GM12801 (cell line): ENCODE data around the gene UQCR11.

Source experiments
- TF ChIP-seq, protein P1 (sequence below): IDR thresholded peaks from one replicate; pipeline ENCODE4 v1.5.1; 2011; ENCODE audit warnings: control low read depth; ENCODE audit not compliant: insufficient read length; ENCODE audit errors: extremely low read depth

The UQCR11 gene

DNA sequence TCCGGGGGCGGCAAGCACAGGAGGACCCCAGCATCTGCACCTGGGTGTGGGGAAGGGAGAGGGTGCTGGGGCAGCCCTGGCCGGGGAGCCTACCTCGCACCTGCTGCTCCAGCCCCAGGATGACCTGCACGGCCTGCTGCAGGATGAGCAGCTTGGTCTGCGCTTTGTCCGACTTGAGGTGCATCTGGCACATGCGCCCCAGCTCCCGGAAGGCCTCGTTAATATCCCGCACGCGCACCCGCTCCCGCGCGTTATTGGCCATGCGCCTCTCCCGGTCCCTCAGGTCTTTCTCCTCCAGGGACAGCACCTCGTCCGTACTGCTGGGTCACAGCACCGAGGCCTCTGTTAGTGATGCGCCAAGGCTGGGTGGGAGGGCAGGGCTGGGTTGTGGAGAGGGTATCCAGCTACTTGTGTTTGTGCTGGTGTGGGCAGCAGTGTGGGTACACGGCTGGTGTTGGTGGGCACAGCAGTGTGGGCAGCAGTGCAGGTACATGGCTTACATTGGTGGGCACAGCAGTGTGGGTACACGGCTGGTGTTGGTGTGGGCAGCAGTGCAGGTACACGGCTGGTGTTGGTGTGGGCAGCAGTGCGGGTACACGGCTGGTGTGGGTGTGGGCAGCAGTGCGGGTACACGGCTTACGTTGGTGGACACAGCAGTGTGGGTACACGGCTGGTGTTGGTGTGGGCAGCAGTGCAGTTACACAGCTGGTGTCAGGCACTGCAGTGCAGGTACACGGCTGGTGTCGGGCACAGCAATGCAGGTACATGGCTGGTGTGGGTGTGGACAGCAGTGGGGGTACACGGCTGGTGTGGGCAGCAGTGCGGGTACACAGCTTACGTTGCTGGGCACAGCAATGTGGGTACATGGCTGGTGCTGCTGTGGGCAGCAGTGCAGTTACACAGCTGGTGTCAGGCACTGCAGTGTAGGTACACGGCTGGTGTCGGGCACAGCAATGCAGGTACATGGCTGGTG lies 7.1 kb upstream of the UQCR11 start:
- TF ChIP-seq, protein P1, sequence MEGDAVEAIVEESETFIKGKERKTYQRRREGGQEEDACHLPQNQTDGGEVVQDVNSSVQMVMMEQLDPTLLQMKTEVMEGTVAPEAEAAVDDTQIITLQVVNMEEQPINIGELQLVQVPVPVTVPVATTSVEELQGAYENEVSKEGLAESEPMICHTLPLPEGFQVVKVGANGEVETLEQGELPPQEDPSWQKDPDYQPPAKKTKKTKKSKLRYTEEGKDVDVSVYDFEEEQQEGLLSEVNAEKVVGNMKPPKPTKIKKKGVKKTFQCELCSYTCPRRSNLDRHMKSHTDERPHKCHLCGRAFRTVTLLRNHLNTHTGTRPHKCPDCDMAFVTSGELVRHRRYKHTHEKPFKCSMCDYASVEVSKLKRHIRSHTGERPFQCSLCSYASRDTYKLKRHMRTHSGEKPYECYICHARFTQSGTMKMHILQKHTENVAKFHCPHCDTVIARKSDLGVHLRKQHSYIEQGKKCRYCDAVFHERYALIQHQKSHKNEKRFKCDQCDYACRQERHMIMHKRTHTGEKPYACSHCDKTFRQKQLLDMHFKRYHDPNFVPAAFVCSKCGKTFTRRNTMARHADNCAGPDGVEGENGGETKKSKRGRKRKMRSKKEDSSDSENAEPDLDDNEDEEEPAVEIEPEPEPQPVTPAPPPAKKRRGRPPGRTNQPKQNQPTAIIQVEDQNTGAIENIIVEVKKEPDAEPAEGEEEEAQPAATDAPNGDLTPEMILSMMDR, result no peak

DNA sequence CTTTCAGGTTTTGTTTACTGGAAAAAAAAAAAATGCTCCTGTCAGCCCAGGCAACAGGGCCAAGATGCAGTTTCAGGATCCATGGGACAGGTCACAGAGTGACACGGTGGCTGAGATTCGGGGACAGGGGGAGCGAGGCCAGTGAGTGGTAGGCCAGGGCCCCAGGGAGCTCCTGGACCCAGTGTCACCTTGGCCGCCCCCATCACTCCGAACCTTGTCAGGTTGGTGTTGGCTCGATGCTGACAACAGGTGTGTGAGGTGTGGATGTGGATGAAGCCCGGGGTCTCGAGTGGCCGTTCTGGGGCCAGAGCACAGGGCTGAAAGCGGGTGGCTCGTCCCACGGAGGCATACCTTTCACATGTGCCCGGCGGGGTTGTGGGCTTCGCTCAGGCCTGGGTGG lies 6.1 kb upstream of the UQCR11 start:
- TF ChIP-seq, protein P1, result no peak

DNA sequence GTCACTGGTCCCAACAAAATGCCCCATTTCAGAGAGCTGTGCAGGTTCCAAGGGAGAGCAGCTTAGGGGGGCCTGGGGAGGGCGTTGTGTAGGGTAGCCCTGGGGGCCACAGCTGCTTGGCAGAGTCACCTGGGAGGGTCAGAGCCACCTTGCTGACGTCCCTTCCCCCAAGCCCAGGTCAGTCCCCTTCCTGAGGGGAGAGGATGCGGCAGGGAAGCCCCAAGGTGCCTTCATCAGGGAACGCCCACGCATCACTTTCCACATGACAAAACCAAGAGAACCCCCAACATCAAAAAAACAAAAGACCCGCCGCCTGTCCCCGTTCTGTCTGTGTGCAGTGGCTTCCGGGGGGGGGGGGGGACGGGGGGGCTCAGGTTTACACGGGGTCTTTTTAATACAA lies 5.3 kb upstream of the UQCR11 start:
- TF ChIP-seq, protein P1, result no peak

DNA sequence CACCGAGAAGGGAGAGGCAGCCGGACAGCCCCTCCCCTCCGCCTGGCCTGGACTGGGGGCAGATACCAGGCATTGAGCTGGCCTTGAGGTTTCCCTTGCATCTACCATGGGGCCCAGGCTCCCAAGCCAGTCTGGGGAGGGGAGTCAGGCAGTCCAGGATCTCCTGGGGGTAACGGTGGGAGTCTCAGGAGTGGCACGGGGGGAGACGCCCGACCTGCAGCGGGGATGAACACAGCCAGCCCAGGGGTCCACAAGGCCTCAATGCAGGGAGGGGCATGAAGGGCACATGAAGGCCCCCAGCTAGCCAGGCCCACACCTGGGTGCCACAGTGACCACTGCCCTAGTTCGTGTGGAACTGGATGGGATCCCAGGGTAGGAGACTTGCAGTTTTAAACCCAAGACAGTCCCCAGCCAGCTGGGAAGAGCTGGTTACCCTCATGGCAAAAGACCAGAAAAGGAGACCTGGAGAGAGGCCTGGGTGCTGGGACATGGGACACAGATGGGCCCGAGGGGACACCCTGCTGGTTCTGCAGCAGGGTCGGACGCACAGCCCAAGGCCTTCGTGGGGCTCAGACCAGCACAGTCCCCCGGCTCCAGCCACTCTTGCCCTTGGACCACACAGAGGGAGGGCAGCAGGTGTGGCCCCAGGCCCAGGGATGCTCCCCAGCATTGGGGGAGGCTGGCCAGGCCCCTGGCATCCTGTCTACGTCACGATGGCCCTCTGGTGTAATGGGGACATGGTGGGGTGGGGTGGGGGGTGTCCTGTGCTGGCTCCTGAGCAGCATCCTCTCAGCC lies 4.6 kb upstream of the UQCR11 start:
- TF ChIP-seq, protein P1, result no peak

DNA sequence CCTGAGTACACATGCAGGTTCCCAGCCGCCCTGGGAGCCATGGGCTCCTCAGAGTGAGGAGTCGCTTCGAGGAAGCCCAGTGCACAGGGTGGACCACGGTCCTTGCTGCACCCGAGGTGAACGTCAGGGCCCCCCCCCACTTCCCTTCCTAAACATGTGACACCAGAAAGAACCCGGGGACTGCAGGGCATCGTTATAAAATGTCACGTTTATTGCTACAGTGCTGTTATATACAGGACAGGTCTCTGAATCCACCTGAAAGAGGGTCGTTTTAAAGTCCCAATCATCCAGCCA lies 3.8 kb upstream of the UQCR11 start:
- TF ChIP-seq, protein P1, result no peak

DNA sequence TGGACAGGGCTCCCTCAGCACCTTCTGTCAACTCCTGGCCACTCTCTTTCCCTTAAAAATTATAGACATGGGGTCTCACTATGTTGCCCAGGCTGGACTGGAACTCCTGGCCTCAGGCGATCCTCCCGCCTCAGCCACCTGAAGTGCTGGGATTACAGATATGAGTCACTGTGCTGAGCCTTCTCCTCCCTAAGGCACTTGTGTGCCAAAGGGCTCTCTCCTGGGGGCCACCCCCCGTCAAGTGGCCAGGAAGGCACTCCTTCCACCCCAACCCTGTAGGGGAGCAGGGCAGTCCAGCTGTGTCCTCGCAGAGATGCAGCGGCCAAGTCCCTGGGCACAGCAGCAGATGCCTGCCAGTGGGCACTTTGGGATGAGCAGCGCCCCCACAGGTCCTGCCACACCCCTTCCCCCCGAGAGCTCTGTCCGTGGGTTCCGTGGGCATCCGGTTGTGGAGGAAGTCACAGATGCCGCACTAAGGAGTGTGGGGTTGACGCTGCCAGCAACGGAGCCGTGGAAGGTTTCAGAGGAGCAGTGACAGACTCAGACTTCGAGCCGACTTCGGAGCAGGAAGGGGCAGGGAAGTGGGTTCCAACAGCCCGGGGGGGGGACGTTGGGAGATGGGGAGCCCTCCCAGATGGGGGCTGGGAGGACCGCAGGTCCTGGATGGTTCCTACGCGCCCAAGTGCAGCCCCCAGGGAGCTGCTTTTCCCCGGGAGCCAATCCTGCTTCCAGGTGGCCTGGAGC lies 3.3 kb upstream of the UQCR11 start:
- TF ChIP-seq, protein P1, result no peak

DNA sequence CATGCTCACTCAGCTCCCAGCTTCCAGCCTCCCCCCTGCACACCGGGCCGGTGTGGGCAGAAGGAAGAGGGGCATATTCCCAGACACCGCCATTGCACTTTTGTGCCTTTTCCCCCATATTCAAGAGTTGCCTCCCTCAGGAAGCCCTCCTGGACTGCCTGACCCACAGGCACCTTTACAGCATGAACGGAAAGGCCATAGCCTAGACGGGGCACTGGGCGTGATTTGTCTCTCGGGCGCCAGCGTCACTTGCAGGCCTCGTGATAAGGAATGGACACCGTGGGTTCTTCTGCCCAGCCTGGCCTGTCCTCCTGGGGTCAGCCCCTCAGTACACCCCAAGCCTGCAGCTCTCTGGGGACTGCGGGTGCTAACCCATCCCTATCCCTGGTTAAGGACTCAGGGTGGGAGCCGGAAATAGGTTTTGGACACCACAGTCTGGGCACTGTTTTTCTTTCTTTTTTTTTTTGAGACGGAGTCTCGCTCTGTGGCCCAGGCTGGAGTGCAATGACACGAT lies 933 bp upstream of the UQCR11 start:
- TF ChIP-seq, protein P1, result no peak
